Iris pigment epithelial cell (primary cell): Measurements from ENCODE around the gene SFTPB.

Experiments used
- DNase-seq: peaks from one replicate; pipeline ENCODE4 v3.0.0-alpha.2; 2011; ENCODE audit warnings: low read depth

Gene SFTPB

GRCh38 chr2:85702172-85702571 is 34.2 kb upstream of the SFTPB start:
- DNase-seq, result peak; percentile 75

GRCh38 chr2:85699325-85699724 is 31.3 kb upstream of the SFTPB start:
- no peak for DNase-seq

GRCh38 chr2:85698880-85699254 is 30.9 kb upstream of the SFTPB start:
- no peak for DNase-seq

GRCh38 chr2:85698184-85698879 is 30.3 kb upstream of the SFTPB start:
- no peak for DNase-seq

- DNase-seq, result no peak
Observed at GRCh38 chr2:85697716-85698115, 29.7 kb upstream of the SFTPB start.

DNA sequence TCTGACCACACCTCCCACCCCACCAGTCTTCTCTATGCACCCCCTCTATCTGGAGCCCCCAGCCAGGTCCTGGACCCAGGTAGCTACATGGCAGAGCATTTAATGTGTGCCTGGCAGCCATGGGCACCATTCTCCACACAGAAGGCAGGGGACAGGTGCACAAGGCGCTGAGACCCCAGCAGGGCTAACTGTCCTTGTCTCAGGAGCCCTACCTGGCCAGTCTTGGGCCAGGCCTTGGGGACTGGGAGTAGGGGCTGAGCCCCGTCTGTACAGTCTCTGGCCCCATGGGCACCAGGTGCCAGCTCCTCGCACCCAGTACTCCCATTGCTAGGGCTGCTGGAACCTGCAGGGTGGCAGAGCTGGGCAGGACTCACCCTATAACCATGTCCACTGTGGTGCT is 29.1 kb upstream of the SFTPB start:
- DNase-seq, result no peak

GRCh38 chr2:85695691-85696668 is 28.0 kb upstream of the SFTPB start:
- no peak for DNase-seq

- no peak for DNase-seq
Observed at GRCh38 chr2:85695121-85695520, 27.1 kb upstream of the SFTPB start.

DNA sequence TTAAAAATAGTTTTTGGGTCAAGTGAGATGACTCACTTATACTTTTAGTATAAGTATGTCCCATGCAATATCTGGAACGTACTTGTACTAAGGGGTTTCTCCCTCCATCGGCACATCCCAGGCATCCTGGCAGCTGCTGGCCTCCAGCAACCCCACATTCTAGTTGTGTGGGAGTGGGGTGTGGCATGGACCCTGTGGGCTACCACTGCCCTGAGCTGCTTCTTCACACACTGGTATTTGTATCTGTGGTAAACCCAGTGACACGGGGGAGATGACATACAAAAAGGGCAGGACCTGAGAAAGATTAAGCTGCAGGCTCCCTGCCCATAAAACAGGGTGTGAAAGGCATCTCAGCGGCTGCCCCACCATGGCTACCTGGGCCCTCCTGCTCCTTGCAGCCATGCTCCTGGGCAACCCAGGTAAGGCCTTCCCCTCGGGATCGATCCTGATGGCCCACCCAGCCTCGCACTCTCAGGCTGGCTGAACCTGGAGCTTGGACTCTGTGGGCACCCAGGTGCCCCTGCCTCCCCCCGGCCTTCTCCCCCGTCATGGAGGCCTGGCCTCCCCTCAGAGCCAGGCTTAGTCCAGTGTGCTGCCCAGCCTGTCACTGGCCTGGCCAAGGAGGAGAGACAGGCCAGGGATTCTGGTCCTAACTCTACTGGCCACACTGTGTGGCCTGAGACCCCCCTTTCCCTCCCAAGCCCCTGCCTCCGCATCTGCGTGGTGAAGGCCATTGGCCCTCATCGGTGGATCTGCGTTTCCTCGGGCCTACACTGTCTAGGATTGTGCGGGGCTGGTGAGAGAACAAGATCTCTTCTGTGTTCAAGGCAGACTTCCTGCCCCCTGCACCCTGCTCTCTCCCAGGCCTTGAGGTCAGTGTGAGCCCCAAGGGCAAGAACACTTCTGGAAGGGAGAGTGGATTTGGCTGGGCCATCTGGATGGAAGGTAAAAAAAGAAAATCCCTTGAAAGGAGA is 26.3 kb upstream of the SFTPB start, which contains the start of gene GNLY:
Gene GNLY, plus strand, starts transcription at position 307 of the 974 bp plus-strand sequence. Its CDS starts 61 bp downstream, at position 368.
- no peak for DNase-seq

- no peak for DNase-seq
Observed at GRCh38 chr2:85692039-85692645, 24.1 kb upstream of the SFTPB start.

- no peak for DNase-seq
Observed at GRCh38 chr2:85690932-85691331, 22.9 kb upstream of the SFTPB start.

- no peak for DNase-seq
Observed at GRCh38 chr2:85684806-85685205, 16.8 kb upstream of the SFTPB start.

- no peak for DNase-seq
Observed at GRCh38 chr2:85684380-85684779, 16.4 kb upstream of the SFTPB start.

GRCh38 chr2:85682378-85682777 is 14.4 kb upstream of the SFTPB start:
- no peak for DNase-seq

GRCh38 chr2:85681776-85682175 is 13.8 kb upstream of the SFTPB start:
- DNase-seq, result no peak

DNA sequence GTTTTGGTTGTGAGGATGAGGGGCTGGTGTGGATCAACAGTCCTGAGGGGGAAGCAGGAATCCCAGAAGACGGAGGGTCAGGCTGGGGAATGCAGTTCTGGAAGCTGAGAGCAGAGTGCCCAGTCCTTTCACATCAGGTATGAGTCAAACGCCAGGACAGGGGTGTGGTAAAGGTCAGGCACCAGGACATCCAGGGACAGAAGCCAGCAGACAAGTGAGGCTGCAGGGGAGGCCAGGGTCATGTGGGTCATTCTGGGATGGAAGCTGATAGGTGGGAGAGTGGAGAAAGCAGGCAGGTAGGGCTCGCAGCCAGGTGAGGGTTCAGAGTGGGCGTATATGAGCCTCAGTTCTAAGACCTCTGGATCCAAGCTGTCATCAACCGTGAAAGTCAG is 13.4 kb upstream of the SFTPB start:
- no peak for DNase-seq

DNA sequence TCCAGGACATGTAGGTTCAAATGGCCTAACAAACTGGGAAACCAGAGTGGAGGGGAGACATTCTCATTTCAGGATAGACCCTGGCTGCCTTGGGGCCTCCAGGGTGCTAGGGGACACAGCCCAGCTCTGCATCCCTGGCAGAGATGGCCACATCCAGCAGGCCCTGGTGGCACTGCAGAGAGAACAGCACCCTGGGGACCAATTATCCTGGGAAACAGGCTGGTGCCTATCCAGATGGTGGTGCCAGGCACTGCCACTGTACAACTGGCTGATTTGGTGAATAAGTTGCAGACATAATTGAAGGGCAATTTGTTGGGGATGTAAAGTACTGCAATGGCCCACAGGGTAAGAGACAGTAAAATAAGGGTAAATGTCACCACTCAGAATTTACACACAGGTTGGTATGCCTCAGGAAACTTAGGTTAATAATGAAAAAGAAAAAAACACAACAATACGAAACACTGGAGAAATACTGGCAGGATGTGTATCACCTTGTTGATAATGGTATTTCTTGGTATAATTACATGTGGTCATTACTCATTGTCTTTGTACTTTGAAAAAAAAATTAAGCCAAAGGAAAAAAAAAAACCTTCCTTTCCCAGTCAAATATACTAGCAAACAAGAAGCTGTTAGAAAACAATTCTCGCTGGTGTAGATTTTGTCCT is 12.8 kb upstream of the SFTPB start:
- no peak for DNase-seq

DNA sequence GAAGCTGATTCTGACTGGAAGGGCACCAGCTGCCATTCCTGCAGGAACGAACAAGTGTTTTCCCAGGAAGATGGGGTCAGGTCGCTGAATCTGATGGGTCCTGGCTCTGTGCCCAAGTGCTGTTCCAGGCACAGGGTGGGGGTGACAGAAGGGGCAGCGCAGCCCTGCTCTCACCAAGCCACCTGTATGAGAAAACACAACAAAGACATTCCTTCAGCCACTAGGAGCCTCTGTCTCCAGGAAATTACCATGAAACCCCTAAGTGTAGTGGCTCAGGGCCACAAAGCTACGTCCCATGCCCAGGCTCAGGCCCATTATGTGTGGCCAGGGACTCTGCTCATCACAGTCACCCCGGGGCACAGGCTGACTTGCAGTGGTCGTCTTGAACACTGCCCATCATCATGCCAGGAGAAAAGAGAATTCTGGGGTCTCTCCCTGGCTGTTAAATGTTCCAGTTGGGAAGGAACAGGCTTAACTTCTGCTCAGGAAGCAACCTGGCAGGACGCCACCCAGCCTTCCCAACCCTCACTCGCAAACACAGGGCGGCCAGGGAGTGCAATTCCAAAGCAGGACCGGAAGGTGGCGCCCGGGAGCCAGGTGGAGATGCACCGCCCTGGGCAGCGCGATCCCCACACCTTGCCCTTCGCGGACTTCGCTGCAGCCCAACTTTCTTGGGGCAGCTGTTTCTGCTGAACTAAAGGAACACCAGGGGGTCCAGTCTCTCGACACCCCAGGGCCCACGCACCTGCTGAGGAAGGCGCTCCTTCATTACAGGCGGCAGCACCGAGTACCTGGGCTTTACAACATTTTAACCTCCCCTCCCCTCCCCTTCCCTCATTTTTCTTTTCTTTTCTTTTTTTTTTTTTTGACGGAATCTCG is 11.0 kb upstream of the SFTPB start:
- DNase-seq, result peak; percentile 52

- no peak for DNase-seq
Observed at GRCh38 chr2:85678377-85678776, 10.4 kb upstream of the SFTPB start.
